ENCODE data around the gene FBH1.
"Not testable (repeated sequence)": the region's sequence is repeated elsewhere in the genome, so short reads cannot be mapped to it uniquely, and the experiment has no call there.

Gene FBH1

DNA sequence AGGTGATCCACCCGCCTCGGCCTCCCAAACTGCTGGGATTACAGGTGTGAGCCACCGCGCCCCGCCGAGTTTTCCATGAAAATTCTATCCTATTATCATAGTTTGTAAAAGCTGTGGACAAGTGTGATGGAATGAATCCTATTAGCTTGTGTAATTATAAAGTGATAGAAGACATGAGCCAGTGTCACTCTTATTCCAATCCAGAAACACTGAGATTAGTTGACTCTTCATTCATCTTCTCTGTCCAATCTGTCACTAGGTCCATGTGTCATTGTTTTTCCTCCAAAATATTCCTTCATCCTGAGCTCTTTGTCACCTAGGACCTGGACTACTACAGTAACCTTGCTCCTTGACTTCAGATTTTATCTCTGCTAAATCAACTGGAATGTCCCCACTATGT lies 13.5 kb downstream of the FBH1 start:
- DNase-seq (ENCODE audit: low read depth in 2 of 2), result no peak

DNA sequence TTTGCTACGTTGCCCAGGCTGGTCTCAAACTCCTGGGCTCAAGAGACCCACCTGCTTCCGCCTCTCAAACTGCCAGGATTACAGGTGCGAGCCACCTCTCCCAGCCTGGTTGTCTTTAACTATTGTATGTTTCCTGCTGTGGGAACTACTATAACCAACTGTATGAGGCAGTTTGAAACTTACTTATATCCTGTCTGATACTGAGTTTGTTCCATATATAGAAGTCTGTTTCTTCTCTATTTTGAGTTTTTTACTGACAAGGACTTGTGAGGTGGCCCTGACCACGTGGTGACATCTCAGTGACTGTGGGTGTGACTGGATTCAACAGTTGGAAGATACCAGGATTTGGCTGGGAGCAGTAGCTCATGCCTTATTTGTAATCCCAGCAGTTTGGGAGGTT lies 14.2 kb downstream of the FBH1 start:
- no peak for DNase-seq (ENCODE audit: low read depth in 2 of 2)

DNA sequence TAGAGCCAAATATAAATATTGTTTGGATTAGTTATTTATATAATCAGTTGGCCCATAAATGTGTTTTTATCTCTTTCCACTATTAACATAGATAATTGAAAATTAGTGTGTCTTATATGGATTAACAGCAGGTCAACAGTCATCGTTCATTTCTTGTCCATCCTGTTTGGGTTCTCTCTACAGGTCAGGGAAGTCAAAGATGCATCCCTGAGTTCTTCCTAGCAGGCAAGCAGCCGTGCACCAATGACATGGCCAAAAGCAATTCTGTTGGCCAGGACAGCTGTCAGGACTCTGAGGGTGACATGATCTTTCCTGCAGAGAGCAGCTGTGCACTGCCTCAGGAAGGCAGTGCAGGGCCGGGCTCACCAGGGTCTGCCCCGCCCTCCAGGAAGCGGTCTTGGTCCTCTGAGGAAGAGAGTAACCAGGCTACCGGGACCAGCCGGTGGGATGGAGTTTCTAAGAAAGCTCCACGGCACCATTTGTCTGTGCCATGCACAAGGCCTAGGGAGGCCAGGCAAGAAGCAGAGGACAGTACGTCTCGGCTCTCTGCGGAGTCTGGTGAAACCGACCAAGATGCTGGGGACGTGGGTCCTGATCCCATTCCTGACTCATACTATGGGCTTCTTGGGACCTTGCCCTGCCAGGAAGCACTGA lies 15.9 kb downstream of the FBH1 start:
- no peak for DNase-seq (ENCODE audit: low read depth in 2 of 2)

DNA sequence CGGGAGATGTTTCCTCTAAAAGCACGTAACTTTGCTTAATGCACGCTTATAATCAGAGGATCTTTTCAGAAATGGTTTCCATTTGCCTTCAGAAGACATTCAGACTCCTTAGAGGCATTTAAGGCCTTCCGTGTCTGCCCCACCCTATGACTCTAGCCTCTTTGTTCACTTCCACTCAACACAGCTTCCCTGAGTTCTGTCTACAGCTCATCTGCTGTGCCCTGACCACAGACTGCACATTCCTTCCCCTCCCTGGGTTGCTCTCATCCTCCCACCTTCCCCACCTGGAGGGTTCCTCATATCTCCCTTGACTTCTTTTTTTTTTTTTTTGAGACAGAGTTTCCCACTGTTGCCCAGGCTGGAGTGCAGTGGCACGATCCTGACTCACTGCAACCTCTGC lies 16.6 kb downstream of the FBH1 start:
- no peak for DNase-seq (ENCODE audit: low read depth in 2 of 2)

DNA sequence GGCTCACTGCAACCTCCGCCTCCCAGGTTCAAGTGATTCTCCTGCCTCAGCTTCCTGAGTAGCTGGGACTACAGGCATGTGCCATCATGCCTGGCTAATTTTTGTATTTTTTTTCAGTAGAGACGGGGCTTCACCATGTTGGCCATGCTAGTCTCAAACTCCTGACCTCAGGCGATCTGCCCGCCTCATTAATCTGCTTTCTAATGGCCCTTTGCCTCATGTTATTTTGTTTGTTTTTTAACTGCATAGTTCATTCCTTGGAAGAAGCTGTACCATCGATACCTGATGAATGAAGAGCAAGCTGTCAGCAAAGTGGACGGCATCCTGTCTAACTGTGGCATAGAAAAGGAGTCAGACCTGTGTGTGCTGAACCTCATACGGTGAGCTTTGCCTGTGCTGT lies 18.6 kb downstream of the FBH1 start:
- DNase-seq (ENCODE audit: low read depth in 2 of 2), result not testable (repeated sequence)

DNA sequence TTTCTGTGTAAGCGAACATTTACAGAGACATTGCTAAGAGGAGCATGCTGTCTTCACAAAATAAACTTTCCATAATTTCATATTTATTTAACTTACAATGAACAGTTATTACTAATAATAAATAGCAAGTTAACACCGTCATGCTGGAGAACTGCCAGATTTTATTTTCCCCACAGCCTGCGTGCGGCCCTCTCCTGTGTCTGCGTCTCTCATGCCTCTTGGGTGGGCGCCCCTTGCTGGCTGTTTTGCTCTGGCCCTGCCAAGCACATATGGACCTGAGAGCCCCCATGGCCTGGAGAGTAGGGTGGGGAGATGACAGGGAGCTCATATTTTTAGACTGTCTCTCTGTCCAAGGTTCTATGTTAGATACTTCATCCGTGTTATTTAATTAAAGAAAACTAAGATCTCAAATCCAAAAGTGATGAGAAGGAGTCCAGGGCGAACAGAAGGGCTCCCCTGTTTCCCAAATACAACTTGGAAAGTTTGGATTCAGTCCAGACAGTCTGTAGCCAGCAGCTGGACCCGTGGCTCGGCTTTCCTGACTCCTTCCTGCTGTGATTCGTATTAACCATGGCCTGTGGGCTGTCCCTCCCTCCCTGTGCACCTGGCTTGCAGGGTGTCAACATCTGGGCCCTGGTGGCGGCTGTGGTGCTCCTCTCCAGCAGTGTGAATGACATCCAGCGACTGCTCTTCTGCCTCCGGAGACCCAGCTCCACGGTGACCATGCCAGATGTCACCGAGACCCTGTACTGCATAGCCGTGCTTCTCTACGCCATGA lies 20.5 kb downstream of the FBH1 start:
- DNase-seq (ENCODE audit: low read depth in 2 of 2), result no peak

DNA sequence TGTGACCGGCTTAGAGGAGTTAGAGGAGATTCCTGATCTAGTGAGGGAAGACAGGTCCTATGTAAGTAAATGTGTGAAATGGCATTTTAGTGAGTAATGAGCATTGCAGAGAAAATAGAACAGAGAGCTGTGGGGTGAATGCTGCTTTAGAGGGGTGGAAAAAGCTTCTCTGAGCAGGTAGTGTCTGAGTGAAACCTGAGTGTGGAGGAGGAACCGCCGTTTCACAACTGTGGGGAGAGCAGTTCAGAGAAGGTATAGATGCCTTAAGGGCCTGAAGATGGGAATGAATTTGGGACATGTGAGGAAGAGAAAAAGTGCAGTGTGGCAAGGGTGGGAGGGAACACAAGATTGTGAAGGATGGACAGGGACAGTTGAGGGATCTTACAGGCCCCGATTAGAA lies 21.6 kb downstream of the FBH1 start:
- no peak for DNase-seq (ENCODE audit: low read depth in 2 of 2)

DNA sequence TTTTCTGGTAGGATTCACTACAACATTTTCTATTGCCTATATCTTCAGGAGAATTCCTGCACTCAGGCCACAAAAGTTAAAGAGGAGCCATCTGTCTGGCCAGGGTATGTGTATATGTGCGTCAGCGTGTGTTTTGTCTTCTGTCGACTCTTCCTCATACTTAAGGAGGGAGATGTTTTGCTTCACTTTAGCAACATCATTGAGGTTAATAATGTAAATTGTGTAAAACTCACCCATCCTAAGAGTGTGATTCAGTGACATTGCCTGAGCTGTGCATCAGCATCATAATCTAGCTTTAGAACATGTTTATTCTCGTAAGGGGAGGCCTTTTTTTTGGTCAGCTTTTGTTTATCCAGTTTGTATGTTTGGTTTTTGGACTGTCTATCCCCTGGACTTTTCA lies 23.7 kb downstream of the FBH1 start:
- DNase-seq (ENCODE audit: low read depth in 2 of 2), result no peak

DNA sequence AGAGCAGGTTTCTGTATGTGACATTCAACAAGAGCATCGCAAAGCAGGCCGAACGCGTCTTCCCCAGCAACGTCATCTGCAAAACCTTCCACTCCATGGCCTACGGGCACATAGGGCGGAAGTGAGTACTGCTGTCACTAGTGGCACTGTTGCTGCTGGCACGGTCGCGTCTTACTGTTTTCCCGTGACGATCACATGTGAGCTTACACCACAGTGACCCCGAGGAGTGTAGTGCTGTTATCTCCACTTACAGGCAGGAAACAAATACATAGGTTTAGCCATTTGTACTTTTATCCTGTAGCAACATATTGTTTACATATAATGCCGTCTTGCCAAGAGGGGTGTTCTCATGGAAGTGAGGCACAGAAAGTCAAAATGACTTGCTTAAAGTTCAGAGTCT lies 25.4 kb downstream of the FBH1 start:
- no peak for DNase-seq (ENCODE audit: low read depth in 2 of 2)

DNA sequence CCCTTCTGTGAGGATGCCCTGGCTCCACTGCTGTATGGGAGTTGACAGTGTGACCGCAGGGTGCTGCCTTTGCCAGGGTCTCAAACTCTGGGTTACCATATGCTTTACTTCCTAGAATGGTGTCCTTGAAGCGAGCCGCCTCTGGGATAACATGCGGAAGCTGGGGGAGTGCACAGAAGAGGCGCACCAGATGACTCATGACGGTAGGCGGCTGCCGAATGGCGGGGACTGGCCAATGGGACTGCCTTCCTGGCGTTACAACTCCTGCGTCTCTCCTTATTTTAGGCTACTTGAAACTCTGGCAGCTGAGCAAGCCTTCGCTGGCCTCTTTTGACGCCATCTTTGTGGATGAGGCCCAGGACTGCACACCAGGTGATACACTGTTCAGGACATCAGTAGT lies 27.3 kb downstream of the FBH1 start:
- DNase-seq (ENCODE audit: low read depth in 2 of 2), result no peak

DNA sequence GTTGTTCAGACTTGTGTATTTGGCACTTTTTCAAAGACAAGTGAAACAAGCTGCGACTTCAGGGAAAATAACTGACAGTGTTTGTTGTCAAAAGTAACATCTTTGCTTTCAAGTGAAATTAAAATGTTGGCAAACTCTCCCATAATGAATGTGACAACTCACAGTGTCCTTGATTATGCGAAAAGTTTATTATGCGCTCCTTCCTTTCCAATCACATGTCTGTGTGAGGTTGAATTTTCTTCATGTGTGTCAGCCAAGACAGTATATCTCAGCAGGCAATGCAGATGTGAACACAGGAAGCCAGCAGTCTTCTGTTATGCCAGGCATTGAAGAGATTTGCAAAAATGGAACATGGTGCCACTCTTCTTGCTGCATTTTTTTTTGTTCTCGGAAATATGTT lies 28.7 kb downstream of the FBH1 start:
- no peak for DNase-seq (ENCODE audit: low read depth in 2 of 2)

DNA sequence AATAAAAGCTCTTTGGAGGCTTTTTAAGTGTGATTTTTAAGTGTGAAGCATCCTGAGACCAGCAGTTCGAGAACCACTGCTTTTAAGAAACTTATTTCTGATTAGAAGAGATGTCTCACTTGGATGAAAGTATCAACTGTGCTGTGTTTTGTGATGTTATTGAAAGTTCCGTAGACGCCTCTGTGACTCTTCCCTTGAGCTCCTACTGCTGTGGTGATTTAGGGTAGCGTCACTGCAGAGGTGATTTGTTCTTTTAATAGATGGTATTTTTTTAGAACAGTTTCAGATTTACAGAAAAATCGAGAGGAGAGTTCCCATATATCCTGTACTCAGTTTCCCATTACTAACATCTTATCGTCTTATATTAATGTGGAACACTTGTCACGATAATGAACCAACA lies 29.5 kb downstream of the FBH1 start:
- DNase-seq (ENCODE audit: low read depth in 2 of 2), result no peak

DNA sequence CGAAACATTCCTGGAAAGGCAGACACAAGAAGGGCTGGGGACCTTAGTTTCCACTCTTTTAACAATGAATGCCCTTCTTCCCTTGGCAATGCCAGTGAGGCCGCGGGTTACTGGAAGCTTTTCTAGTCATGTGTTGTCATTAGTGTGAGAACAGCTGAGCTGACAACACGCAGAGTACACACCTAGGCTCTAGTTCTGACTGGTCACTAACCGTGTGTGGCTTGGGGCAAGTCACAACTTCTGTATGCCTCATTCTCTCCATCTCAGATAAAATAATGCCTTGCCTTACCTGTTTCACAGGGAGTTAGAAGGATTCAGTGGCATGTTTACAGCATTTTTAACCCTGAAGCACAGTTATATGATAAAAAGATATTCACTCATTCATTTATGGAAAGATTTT lies 31.7 kb downstream of the FBH1 start:
- DNase-seq (ENCODE audit: low read depth in 2 of 2), result no peak

DNA sequence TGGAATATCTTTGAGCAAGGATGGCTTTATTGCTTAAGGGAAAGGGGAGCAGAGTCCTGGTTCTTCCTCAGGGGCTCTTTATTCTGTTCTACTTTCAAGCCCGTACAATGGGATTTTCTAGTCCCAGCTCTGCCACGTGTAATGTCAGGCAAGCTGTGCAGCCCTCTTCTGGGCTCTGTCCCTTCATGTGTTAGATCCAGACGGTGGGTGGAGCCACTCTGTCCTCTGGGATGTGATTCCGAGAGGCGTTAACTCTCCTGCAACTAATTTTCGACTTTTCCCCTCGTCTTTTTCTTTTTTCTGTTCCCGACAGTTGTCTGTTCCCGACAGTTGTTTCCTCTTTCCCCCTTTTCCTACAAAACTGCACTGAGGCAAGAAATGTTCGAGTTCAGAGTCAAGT lies 34.8 kb downstream of the FBH1 start:
- no peak for DNase-seq (ENCODE audit: low read depth in 2 of 2)

DNA sequence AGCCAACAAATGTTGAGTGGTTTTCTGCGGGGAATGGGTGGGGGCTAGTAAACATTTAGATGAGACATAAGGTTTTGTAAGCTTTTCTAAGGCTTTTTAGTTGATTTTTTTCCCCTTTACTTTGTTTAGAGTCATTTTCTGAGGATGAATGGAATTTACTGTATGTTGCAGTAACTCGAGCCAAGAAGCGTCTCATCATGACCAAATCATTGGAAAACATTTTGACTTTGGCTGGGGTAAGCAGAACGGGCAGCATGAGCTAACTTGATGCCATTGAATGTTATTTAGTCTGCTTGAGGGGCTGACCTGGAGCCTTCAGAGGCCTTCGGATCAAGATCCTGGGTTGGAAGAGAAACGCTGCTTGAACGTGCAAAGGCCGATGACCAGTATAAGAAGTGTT lies 37.3 kb downstream of the FBH1 start:
- no peak for DNase-seq (ENCODE audit: low read depth in 2 of 2)

DNA sequence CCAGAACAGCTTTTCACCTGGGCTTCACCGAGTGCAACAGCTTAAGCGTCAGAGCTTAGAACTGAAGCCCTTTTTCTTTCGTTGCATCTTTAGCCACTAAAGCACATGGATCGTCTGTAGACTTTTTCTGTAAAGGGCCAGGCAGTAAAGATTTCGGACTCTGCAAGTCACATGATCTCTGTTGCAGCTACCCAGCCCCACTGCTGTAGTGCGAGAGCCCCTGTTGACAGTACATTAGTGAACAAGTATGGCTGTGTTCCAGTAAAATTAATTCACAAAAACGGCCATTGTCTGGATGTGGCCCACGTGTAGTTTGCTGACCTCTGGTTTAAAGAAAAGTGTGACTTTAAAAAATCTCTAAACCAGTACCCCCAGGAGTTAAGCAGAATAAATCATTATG lies 39.4 kb downstream of the FBH1 start:
- DNase-seq (ENCODE audit: low read depth in 2 of 2), result no peak

DNA sequence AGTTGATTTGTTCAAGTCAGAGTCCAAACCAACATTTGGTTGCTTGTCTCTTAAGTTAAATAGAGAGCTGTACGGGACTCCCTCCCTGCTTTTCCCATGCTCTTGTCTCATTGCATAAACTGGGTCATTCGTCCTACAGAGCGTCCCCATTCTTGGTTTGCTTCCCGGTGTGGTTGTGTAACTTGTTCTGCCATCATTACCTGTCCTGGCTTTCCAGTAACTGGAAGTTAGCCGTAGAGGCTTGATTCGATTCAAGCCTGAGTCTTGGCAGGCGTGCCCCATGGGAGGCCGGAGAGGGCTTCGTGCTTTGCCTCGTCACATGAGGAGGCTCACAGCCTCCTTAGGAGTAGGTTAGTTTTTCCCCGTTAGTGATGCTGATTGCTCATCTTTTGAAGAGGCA lies 40.2 kb downstream of the FBH1 start:
- DNase-seq (ENCODE audit: low read depth in 2 of 2), result no peak

DNA sequence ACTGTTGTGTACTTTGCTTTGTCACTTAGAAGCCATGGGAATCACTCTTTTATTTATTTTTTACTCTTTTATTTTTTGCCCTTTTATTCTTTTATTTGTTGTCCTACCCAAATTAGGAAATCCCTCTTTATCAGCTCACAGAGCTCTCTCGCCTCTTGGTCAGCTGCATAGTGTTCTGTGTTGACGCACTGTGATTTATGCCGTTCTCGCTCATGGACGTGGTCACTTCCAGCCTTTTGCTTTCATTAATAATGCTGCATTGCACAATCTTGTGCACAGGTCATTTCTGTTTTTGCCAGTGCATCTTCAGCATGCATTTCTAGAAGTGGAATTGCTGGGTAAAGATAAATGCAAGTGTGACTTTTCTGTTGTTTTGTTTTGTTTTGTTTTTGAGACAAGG lies 42.3 kb downstream of the FBH1 start:
- DNase-seq (ENCODE audit: low read depth in 2 of 2), result no peak

DNA sequence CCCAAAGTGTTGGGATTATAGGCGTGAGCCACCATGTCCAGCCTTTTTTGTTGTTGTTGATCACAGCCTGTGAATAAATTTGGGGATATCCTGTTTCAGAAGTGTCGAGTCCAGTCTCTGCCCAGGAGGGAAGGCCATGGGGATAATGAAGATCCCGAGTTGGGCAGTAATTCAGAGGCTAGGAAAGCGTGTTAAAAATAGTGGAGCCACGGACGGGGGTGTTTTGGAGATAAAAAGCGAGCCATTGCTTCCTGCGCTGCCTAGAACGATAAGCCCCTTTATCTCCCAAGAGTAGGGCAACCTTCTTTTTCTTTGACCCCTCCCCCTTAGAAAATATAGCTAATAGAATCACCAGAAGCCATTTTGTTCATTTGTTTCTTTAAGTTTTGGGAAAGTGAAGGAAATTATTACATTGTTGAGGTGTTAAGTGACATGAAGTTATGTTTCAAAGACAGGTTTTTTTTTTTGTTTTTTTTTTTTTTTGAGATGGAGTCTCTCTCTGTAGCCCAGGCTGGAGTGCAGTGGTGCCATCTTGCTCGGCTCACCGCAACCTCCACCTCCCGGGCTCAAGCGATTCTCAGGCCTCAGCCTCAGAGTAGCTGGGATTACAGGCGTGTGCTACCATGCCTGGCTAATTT lies 44.0 kb downstream of the FBH1 start:
- no peak for DNase-seq (ENCODE audit: low read depth in 2 of 2)

DNA sequence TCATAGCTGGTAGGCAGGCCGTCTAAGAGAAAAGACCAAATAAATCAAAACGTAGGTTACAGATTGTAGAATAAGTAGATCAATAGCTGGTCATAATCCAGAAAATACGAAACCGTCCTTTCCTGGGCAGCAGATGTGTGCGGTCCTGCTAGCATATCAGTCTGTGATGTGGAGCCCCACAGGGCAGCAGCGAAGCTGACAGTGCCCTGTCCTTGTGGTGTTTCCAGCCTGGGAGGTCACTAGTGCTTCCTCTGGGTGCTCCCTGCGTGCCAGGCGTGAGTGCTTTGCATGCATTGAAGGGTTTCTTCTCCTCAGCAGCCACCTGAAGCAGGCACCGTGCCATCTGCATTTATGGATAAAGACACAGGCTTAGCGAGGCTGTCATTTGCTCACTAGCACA lies 45.6 kb downstream of the FBH1 start:
- no peak for DNase-seq (ENCODE audit: low read depth in 2 of 2)

DNA sequence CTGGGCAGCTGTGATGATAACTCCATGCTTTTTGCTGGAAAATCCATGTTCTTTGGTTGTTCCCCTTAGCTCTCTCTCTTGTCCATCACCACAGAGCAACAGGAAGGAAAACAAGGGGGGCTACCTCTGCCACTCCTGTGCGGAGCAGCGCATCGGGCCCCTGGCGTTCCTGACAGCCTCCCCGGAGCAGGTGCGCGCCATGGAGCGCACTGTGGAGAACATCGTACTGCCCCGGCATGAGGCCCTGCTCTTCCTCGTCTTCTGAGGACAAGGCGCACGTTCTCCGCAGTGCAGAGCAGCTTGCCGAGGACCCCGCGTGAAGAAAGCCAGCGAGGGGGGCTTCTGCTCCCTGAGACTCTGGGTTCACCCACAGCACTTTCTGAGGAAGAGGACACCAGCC lies 47.0 kb downstream of the FBH1 start:
- no peak for DNase-seq (ENCODE audit: low read depth in 2 of 2)

DNA sequence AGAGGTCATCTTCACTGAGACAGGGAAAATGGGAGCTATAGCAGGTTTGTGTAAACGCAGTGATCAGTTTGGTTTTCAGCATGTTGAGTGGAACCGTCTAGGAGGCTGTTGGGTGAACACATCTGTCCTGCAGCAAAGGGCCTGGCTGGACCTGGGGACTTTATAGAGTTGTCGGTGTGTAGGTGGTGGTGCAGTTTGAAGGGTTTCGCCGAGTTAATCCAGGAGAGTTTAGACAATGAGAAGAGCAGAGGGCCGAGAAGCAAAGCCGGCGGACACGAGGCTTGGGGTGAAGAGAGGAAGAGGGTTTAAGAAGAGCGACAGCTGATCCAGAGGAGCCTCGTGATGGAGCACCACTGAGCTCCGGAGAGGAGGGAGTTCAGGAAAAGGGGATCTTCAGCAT lies 48.2 kb downstream of the FBH1 start:
- no peak for DNase-seq (ENCODE audit: low read depth in 2 of 2)

DNA sequence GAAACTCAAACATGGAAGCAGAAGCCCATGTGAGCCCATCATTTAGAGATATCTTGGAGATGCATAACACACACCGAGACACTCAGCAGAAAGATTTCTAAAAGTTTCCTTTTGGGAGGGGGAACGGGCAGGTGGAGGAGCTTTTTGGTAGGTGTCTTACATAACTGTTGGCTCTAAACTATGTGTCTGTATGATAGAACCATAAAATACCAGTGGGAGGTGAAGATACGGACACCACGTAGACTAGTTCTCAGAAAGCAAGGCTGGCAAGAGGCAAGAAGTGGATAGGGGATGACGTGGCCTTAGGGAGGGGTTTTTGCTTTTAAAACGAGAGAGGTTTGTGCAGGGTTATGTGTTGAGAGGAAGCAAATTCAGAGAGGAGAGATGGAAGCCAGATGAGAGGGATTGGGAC lies 50.8 kb downstream of the FBH1 start:
- DNase-seq (ENCODE audit: low read depth in 2 of 2), result no peak
